Astrocyte (in vitro differentiated cells and primary cell): ENCODE measurements around the gene CACNA1B.

Experiments
- CTCF ChIP-seq: IDR thresholded peaks from 2 replicates; pipeline ENCODE4 v1.5.1; 2011; ENCODE audit warnings: low read depth, mild to moderate bottlenecking, inconsistent platforms, low read length, moderate library complexity; ENCODE audit not compliant: insufficient read depth
- EZH2 ChIP-seq: IDR thresholded peaks from 2 replicates; pipeline ENCODE4 v1.6.1; 2012; ENCODE audit warnings: mild to moderate bottlenecking, low read length, inconsistent platforms; ENCODE audit not compliant: insufficient read depth

- no peak for TF ChIP-seq CTCF
- no peak for TF ChIP-seq EZH2
These were observed 94.0 kb downstream of the CACNA1B start for GRCh38 chr9:137971477-137972138.
